CD4-positive, alpha-beta T cell treated with Interleukin-6 for 4 hours (primary cell): Measurements from ENCODE around the gene DCPS.
"Not testable (repeated sequence)": the region's sequence is repeated elsewhere in the genome, so short reads cannot be mapped to it uniquely, and the experiment has no call there.

Source experiments
- DNase-seq: peaks from one replicate; pipeline ENCODE4 v3.0.0-alpha.2; 2020; ENCODE audit warnings: mixed read lengths

The DCPS gene

GRCh38 chr11:126385991-126386728, 82.3 kb downstream of the DCPS start:
- no peak for DNase-seq

DNA sequence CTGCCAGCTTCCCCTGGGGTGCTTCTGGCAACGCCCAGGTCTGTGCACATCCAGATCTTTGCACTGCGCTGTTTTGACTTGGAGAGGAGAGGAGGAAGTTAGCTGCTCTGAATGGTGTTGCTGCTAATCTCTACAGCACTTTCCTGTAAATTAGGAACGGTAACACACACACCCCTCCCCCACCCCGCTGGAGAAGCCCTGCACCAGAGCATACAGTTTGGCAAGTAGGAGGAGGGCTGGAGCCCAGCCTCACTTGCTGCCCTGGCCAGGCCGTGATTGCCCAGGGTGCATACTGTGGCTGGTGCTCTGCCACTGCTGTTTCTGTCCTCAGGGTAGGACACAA, 82.8 kb downstream of the DCPS start:
- not testable (repeated sequence) for DNase-seq

DNA sequence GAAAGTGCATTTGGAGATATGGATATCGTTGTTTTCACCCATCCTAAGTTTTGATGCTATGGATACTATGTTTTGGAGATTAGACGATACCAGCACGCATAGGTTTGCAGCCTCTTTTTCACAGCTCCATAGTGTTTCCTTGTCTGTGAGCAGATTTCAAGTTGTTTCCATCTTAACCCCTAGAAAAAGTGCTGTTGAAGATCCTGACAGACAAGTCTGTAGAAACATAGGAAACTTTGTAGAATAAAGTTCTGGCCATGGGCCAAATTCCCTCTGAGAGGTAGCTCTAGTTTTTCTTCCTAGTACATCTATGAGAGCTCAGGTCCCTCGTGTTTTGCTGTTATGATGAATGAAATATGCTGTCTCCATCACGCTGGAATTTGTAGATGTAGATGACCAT, 84.0 kb downstream of the DCPS start:
- no peak for DNase-seq

DNA sequence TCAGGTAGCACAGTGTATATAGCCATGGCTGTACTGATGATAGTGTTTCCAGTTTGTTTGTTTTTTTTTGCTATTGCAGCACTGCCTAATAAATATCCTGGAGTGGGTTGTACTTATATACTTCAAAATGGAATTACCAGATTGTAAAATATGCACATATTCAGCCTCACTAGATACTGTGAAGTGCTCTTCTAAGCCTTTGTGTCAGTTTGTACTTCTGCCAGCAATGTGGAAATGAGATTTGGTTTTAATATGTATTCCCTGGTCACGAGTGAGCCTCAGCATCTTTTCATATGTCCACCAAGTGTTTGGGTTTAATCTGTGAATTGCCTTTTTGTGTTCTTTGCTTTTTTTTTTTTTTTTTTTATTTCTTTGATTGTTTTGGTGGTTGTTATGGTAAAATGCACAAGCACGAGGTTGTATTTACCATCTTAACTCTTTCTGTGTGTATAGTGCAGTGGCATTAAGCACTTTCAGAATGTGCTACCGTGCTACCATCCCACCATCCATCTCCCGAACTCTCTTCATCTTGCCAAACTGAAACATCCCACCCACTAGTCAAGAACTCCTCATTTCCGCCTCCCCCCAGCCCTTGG, 86.5 kb downstream of the DCPS start:
- DNase-seq = no peak

DNA sequence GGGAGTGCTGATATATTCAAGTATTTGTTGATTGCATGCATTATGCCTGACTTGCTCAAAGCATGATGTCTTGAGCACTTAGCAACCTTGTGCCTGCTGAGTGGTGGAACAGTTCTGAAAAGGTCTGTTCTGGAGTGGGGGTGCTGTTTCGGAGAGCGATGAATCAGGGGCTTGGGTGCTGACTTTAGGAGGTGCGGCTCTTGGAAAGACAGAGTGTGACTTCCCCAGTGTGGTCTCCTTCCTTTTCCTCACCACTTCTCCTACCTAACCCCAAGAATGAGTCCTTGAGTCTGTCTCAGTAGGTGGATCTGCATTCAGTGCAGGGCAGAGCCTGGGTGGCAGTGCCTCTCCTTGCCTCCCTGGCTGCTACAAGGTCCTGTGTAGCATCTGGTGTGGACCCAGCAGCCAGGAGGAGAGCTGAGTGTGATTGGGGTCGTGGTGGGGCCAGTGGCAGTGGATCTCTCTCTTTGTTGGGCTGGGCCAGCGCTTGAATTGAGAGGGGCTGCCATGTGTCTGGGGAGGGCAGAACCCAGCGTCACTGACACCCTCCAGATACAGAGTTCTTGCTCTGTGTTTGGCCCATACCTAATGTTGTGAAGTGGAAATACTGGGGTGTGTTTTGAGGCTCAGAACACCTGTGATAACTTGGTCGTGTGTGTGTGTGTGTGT, 87.6 kb downstream of the DCPS start:
- no peak for DNase-seq

- no peak for DNase-seq
Measured at GRCh38 chr11:126391970-126392632, 88.2 kb downstream of the DCPS start.

DNA sequence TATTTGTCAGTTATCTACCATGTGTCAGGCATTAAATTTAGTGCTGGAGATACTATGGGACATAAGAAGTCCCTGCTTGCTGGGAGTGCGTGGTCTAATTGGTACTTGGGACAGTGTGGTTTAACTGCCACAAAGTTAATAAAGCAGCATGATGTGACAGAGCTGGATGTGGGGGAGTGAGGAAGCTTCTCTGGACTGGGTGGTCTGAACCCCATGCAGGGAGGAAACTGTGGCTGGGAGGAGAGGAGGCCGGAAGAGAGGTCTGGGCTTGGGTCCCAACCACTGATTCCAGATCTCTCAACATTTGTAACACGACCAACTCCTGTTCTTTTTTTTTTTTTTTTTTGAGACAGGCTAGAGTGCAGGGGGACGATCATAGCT, 88.8 kb downstream of the DCPS start:
- no peak for DNase-seq

- no peak for DNase-seq
Measured at GRCh38 chr11:126393143-126393542, 89.3 kb downstream of the DCPS start.

DNA sequence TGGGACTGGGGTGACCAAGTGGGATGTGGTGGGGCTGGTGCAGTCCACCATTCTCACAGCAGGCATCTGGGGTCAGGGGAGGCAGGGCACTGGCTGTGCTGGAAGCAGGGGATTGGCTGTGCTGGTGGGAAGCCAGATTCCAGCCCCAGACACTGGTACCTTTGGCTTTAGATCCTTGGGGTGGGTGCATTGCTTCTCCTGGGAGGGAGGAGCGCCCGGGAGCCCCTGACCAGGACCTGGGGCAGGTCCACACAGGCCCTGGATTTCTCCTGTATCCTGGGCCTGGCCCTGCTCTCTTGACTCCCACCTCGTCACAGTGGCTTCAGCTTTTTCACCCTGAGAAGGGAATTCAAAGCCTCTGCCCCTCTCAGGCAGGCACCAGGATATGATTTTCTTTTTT, 90.2 kb downstream of the DCPS start:
- DNase-seq = no peak

GRCh38 chr11:126394634-126395072, 90.8 kb downstream of the DCPS start:
- not testable (repeated sequence) for DNase-seq
